Stimulated activated naive B cell treated with anti-CD40 and anti-IgM and Interleukin-4, amounts not matched to agents 10 μg/mL and 1 μg/mL and 100 μg/mL, for 72 hours (primary cell): ENCODE measurements around the gene SHD.
A peak's percentile ranks its signal among the peaks of the same experiment; 100 is the strongest.
"Not testable (repeated sequence)": the region's sequence is repeated elsewhere in the genome, so short reads cannot be mapped to it uniquely, and the experiment has no call there.

ENCODE experiments used
- ATAC-seq, 2 donors: fragments of 150-1000 bp; cut with Tn5 transposase; replicated peaks; 2 replicates each; pipeline ENCODE4 v1.10.0; 2021; ENCODE audit warnings: moderate library complexity in 1 of 2
- DNase-seq: peaks from one replicate; pipeline ENCODE4 v3.0.0; 2021
- H3K27ac Mint-ChIP-seq: one replicate; pipeline ENCODE4 v1.8.0; 2022; ENCODE audit warnings: mild to moderate bottlenecking, mixed read lengths
- H3K27me3 Mint-ChIP-seq, 2 donors: one replicate each; pipeline ENCODE4 v1.8.0; 2022; ENCODE audit warnings: mixed read lengths in 2 of 2
- H3K36me3 Mint-ChIP-seq, 2 donors: one replicate each; pipeline ENCODE4 v1.8.0; 2022; ENCODE audit warnings: mixed read lengths in 2 of 2, mild to moderate bottlenecking in 1 of 2
- H3K4me1 Mint-ChIP-seq, 2 donors: one replicate each; pipeline ENCODE4 v1.8.0; 2022; ENCODE audit warnings: mixed read lengths in 2 of 2, mild to moderate bottlenecking in 1 of 2
- H3K4me3 Mint-ChIP-seq, 2 donors: one replicate each; pipeline ENCODE4 v1.8.0; 2022; ENCODE audit warnings: mild to moderate bottlenecking in 2 of 2, mixed read lengths in 2 of 2, moderate library complexity in 1 of 2
- H3K9me3 Mint-ChIP-seq, 2 donors: one replicate each; pipeline ENCODE4 v1.8.0; 2022; ENCODE audit warnings: mixed read lengths in 2 of 2, mild to moderate bottlenecking in 1 of 2

SHD gene

GRCh38 chr19:4246767-4247593 lies 32.1 kb upstream of the SHD start, which contains the start of gene YJU2:
TSS of gene YJU2 (plus strand) at chr19:4247080. CDS start at chr19:4247147, 67 bp downstream.
- peak; percentile 97 for DNase-seq
- Mint-ChIP-seq H3K4me1 (peaks cover 22 to 46% of the 10 kb centered on the region in 2 donors), H3K36me3 (peaks cover 30 to 47% of the 10 kb centered on the region in 2 donors), H3K9me3 (peaks cover 2 to 5% of the 10 kb centered on the region in 2 donors), H3K4me3 (peak within 1 kb of the TSS; percentile 89 to 93), H3K27me3 (no peaks in the 10 kb centered on the region), H3K27ac (peak within 1 kb of the TSS; percentile 99)
- ATAC-seq = peak; percentile 90 to 95

- H3K27me3 Mint-ChIP-seq = no peaks in the 10 kb centered on the region
- DNase-seq (no peak), ATAC-seq (no peak)
- peaks cover 1 to 6% of the 10 kb centered on the region in 2 donors for H3K9me3 Mint-ChIP-seq
- no peak overlapping the region for H3K4me3 Mint-ChIP-seq
- H3K4me1 Mint-ChIP-seq = peaks cover 11 to 19% of the 10 kb centered on the region in 2 donors
- peaks cover 44 to 57% of the 10 kb centered on the region in 2 donors for H3K36me3 Mint-ChIP-seq
- H3K27ac Mint-ChIP-seq = no peak overlapping the region
These were observed 22.5 kb upstream of the SHD start for GRCh38 chr19:4256563-4256962.

- Mint-ChIP-seq H3K4me1 (peaks cover 11 to 19% of the 10 kb centered on the region in 2 donors), H3K4me3 (no peak overlapping the region), H3K27me3 (no peaks in the 10 kb centered on the region), H3K27ac (no peak overlapping the region), H3K9me3 (peaks cover 1 to 6% of the 10 kb centered on the region in 2 donors), H3K36me3 (peaks cover 46 to 61% of the 10 kb centered on the region in 2 donors)
- ATAC-seq (no peak), DNase-seq (no peak)
These were observed 22.0 kb upstream of the SHD start for GRCh38 chr19:4257025-4257424.

GRCh38 chr19:4258181-4258580 lies 20.9 kb upstream of the SHD start:
- Mint-ChIP-seq H3K27me3 (no peaks in the 10 kb centered on the region), H3K4me1 (peaks cover 11 to 20% of the 10 kb centered on the region in 2 donors), H3K4me3 (no peak overlapping the region), H3K27ac (peak overlapping the region; percentile 85), H3K36me3 (peaks cover 50 to 59% of the 10 kb centered on the region in 2 donors), H3K9me3 (peaks cover 1 to 6% of the 10 kb centered on the region in 2 donors)
- ATAC-seq (no peak), DNase-seq (no peak)

- DNase-seq (no peak), ATAC-seq (peak; percentile 62 to 65)
- H3K27me3 Mint-ChIP-seq = no peaks in the 10 kb centered on the region
- no peak overlapping the region for H3K4me3 Mint-ChIP-seq
- no peak overlapping the region for H3K27ac Mint-ChIP-seq
- H3K4me1 Mint-ChIP-seq = peaks cover 8 to 28% of the 10 kb centered on the region in 2 donors
- no peaks in the 10 kb centered on the region for H3K9me3 Mint-ChIP-seq
- peaks cover 46 to 66% of the 10 kb centered on the region in 2 donors for H3K36me3 Mint-ChIP-seq
These were observed 18.4 kb upstream of the SHD start for GRCh38 chr19:4260613-4261191.

GRCh38 chr19:4264812-4265211 lies 14.3 kb upstream of the SHD start:
- Mint-ChIP-seq H3K4me3 (no peak overlapping the region), H3K4me1 (peaks cover 17 to 45% of the 10 kb centered on the region in 2 donors), H3K27me3 (no peaks in the 10 kb centered on the region), H3K27ac (peak overlapping the region; percentile 31), H3K36me3 (peaks cover 52 to 67% of the 10 kb centered on the region in 2 donors), H3K9me3 (no peaks in the 10 kb centered on the region)
- ATAC-seq = no peak
- DNase-seq = no peak

- DNase-seq = no peak
- Mint-ChIP-seq H3K36me3 (peaks cover 52 to 64% of the 10 kb centered on the region in 2 donors), H3K27me3 (no peaks in the 10 kb centered on the region), H3K4me1 (peaks cover 14 to 36% of the 10 kb centered on the region in 2 donors), H3K27ac (peak overlapping the region; percentile 87), H3K4me3 (no peak overlapping the region), H3K9me3 (no peaks in the 10 kb centered on the region)
- ATAC-seq = peak; percentile 35 to 48
These were observed 12.6 kb upstream of the SHD start for GRCh38 chr19:4266253-4267000.

GRCh38 chr19:4267101-4267900 lies 11.8 kb upstream of the SHD start:
- H3K27me3 Mint-ChIP-seq = no peaks in the 10 kb centered on the region
- H3K36me3 Mint-ChIP-seq = peaks cover 54 to 64% of the 10 kb centered on the region in 2 donors
- peak; percentile 35 for DNase-seq
- ATAC-seq = peak; percentile 52 to 67
- H3K4me3 Mint-ChIP-seq = no peak overlapping the region
- H3K4me1 Mint-ChIP-seq = peaks cover 14 to 36% of the 10 kb centered on the region in 2 donors
- H3K9me3 Mint-ChIP-seq = no peaks in the 10 kb centered on the region
- peak overlapping the region; percentile 68 for H3K27ac Mint-ChIP-seq

- H3K27me3 Mint-ChIP-seq = no peaks in the 10 kb centered on the region
- peaks cover 14 to 35% of the 10 kb centered on the region in 2 donors for H3K4me1 Mint-ChIP-seq
- H3K9me3 Mint-ChIP-seq = no peaks in the 10 kb centered on the region
- peaks cover 57 to 71% of the 10 kb centered on the region in 2 donors for H3K36me3 Mint-ChIP-seq
- peak overlapping the region; percentile 81 for H3K27ac Mint-ChIP-seq
- DNase-seq (no peak), ATAC-seq (no peak)
- no peak overlapping the region for H3K4me3 Mint-ChIP-seq
These were observed 10.9 kb upstream of the SHD start for GRCh38 chr19:4267901-4268815.

GRCh38 chr19:4268816-4269430 lies 10.1 kb upstream of the SHD start:
- Mint-ChIP-seq H3K4me1 (peaks cover 14 to 28% of the 10 kb centered on the region in 2 donors), H3K9me3 (no peaks in the 10 kb centered on the region), H3K36me3 (peaks cover 50 to 70% of the 10 kb centered on the region in 2 donors), H3K27me3 (no peaks in the 10 kb centered on the region), H3K4me3 (no peak overlapping the region), H3K27ac (peak overlapping the region; percentile 81)
- ATAC-seq (no peak), DNase-seq (no peak)

- Mint-ChIP-seq H3K9me3 (no peaks in the 10 kb centered on the region), H3K36me3 (peaks cover 25 to 35% of the 10 kb centered on the region in 2 donors), H3K27ac (peak overlapping the region; percentile 31), H3K4me1 (peaks cover 2 to 5% of the 10 kb centered on the region in 2 donors), H3K4me3 (no peak overlapping the region), H3K27me3 (peaks cover 0 to 8% of the 10 kb centered on the region in 2 donors)
- ATAC-seq = no peak
- DNase-seq = no peak
These were observed 6.2 kb upstream of the SHD start for GRCh38 chr19:4272894-4273293.

- not testable (repeated sequence) for H3K4me3 Mint-ChIP-seq, H3K27ac Mint-ChIP-seq, H3K4me1 Mint-ChIP-seq, DNase-seq, H3K9me3 Mint-ChIP-seq, ATAC-seq
- H3K36me3 Mint-ChIP-seq = peaks cover 18 to 26% of the 10 kb centered on the region in 2 donors
- H3K27me3 Mint-ChIP-seq = peaks cover 5 to 19% of the 10 kb centered on the region in 2 donors
These were observed 4.8 kb upstream of the SHD start for GRCh38 chr19:4274321-4274686.
